NCI-H2196 (cell line): Measurements from ENCODE around the gene SASH1.
"Not testable (repeated sequence)": the region's sequence is repeated elsewhere in the genome, so short reads cannot be mapped to it uniquely, and the experiment has no call there.

Source experiments
- DNase-seq: peaks from one replicate; lab custom pipeline; 2025; ENCODE audit not compliant: unreplicated experiment; lab: John Stamatoyannopoulos, UW

Gene SASH1

GRCh38 chr6:148572676-148573335, 230.2 kb downstream of the SASH1 start:
- DNase-seq = no peak

- DNase-seq = no peak
These were observed 231.3 kb downstream of the SASH1 start for GRCh38 chr6:148573922-148574321.

GRCh38 chr6:148577687-148578488, 235.2 kb downstream of the SASH1 start:
- DNase-seq = peak; percentile 13

- DNase-seq = no peak
These were observed 235.8 kb downstream of the SASH1 start for GRCh38 chr6:148578489-148578814.

GRCh38 chr6:148578837-148579565, 236.4 kb downstream of the SASH1 start:
- no peak for DNase-seq

- DNase-seq = no peak
These were observed 237.8 kb downstream of the SASH1 start for GRCh38 chr6:148580442-148580841.

- DNase-seq = no peak
These were observed 241.0 kb downstream of the SASH1 start for GRCh38 chr6:148583631-148584030.

GRCh38 chr6:148585641-148586040, 243.0 kb downstream of the SASH1 start:
- DNase-seq = not testable (repeated sequence)

- DNase-seq = no peak
These were observed 248.2 kb downstream of the SASH1 start for GRCh38 chr6:148590883-148591282.

GRCh38 chr6:148591656-148592055, 249.0 kb downstream of the SASH1 start:
- DNase-seq = no peak

GRCh38 chr6:148593130-148593812, 250.6 kb downstream of the SASH1 start:
- DNase-seq = no peak

GRCh38 chr6:148593813-148594170, 251.2 kb downstream of the SASH1 start:
- no peak for DNase-seq

GRCh38 chr6:148595550-148595949, 252.9 kb downstream of the SASH1 start:
- DNase-seq = no peak

GRCh38 chr6:148596891-148597455, 254.3 kb downstream of the SASH1 start:
- DNase-seq = no peak

- DNase-seq = no peak
These were observed 256.1 kb downstream of the SASH1 start for GRCh38 chr6:148598724-148599123.

- no peak for DNase-seq
These were observed 257.4 kb downstream of the SASH1 start for GRCh38 chr6:148599967-148600426.
